ENCODE data around the gene CHD9.

DNA sequence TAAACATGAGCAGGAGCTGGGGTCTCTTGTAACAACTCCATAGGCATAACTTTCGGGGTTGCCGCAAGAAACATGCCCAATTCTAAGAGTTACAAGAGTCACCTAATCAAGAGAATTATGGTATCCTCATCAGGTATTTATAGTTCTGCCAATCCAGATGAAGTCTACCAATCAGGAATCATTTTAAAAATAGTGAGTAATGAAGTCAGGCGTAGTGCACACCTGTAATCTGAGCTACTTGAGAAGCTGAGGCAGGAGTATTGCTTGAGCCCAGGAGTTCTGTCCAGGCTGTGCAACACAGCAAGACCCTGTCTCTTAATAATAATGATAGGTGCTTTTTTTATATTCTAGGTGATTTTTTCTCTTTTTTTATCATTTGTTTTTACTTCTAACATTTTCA, 251.0 kb downstream of the CHD9 start:
- TF ChIP-seq, protein P1, sequence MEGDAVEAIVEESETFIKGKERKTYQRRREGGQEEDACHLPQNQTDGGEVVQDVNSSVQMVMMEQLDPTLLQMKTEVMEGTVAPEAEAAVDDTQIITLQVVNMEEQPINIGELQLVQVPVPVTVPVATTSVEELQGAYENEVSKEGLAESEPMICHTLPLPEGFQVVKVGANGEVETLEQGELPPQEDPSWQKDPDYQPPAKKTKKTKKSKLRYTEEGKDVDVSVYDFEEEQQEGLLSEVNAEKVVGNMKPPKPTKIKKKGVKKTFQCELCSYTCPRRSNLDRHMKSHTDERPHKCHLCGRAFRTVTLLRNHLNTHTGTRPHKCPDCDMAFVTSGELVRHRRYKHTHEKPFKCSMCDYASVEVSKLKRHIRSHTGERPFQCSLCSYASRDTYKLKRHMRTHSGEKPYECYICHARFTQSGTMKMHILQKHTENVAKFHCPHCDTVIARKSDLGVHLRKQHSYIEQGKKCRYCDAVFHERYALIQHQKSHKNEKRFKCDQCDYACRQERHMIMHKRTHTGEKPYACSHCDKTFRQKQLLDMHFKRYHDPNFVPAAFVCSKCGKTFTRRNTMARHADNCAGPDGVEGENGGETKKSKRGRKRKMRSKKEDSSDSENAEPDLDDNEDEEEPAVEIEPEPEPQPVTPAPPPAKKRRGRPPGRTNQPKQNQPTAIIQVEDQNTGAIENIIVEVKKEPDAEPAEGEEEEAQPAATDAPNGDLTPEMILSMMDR (conservative IDR thresholded peaks at IDR 0.05; ENCODE audit: low read length): no peak
- TF ChIP-seq EZH2phosphoT487 (IDR thresholded peaks at IDR 0.05; ENCODE audit: borderline replicate concordance): no peak
